GM21423 (cell line): ENCODE results near the gene DLG4.
A peak's percentile ranks its signal among the peaks of the same experiment; 100 is the strongest.

Experiments
- ATAC-seq: cut with Tn5 transposase; IDR thresholded peaks from one replicate; pipeline ENCODE4 v1.9.1; 2021; ENCODE audit warnings: mild to moderate bottlenecking, moderate library complexity; ENCODE audit not compliant: unreplicated experiment

The DLG4 gene

DNA sequence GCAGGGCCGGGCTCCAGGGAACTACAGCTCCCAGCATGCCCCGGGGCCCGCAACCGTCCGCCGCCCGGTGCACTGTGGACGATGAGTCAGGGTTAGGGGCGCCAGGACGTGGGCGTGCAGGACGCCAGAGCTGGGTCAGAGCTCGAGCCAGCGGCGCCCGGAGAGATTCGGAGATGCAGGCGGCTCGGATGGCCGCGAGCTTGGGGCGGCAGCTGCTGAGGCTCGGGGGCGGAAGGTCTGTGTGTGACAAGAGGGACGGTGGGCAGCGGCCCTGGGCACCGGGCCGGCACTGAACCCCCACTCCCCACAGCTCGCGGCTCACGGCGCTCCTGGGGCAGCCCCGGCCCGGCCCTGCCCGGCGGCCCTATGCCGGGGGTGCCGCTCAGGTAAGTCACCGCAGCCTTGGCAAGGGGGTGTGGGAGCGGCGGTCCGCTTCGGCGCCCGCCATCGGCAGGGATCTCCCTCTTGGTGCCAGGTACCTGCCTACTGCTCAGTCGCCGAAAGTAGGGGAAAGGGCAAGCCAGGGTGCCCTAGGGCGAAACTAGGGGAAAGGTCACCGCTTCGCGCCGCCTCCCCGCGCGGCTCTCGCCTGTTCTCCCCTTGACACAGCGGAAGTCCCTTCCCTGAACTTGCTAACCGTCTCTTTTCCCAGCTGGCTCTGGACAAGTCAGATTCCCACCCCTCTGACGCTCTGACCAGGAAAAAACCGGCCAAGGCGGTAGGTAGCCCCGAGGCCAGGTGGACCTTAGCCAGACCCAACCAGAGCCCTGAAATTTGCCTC, at the start of gene DLG4, which contains the start of gene ACADVL:
TSS of gene DLG4 (minus strand) at position 25 of the 781 bp plus-strand sequence.
TSS of gene ACADVL (plus strand) at position 127 of the 781 bp plus-strand sequence. CDS start at position 174, 47 bp downstream.
- peak; percentile 70 for ATAC-seq

DNA sequence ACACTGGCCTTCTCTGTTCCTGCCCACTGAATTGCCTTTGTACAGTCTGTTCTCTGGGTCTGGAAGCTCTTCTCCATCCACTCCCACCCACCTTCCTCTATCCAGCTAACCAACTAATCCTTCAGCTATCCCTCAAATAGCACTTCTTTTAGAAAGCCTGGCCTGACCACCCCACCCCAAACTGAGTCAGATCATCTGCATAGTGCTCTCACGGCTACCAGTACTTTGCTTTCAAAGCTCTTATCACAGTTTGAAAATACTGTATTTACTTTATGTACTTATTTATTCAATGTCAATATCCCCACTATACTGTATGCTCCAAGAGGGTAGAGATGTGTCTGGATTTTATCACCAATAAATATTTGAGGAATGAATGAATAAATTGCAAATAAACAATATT, 47.1 kb upstream of the DLG4 start:
- no peak for ATAC-seq

GRCh38 chr17:7263801-7264078, 44.1 kb upstream of the DLG4 start:
- no peak for ATAC-seq

DNA sequence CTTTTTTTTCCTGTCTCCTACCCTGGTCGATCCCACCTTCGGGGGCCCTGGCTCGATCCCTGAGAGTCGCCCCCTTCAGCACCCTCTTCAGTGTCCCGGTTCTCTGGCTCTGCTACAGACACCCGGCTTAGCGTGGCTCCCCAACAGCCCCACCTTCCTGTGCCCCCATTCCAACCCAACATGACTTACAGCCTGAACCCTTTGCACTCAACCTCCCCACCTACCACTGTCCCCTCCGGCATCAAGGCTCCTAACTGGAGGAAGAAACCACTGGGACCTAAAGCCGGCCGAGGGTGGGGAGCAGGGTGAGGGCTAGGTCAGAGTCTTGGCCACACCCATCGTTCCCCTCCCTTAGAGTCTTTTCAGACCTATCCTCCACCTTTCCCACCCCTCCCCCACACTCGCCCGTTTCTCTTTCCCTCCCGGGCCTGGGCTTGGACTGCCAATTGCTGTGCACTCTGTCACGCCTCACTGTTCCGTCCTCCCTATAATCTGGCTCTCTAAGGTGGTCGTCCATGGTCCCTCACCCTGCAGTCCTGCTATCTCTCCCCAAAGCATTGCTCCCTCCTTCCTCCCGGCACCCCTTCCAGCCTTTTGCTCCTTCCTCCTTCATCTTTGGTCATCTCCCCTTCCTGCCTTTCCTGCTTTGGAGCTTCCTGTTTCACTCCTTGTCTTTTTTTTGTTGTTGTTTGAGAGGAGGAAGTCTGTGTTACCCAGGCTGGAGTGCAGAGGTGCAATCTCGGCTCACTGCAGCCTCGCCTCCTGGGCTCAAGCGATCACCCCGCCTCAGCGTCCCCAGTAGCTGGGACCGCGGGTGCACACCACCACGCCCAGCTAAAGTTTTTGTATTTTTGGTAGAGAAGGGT, 43.5 kb upstream of the DLG4 start:
- ATAC-seq = no peak

GRCh38 chr17:7262192-7262934, 42.7 kb upstream of the DLG4 start, which contains the start of gene CLDN7:
Gene CLDN7, minus strand, starts transcription at chr17:7262478. Its CDS starts 435 bp downstream, at chr17:7262043.
- ATAC-seq = no peak

GRCh38 chr17:7261379-7262191, 41.9 kb upstream of the DLG4 start:
- no peak for ATAC-seq

DNA sequence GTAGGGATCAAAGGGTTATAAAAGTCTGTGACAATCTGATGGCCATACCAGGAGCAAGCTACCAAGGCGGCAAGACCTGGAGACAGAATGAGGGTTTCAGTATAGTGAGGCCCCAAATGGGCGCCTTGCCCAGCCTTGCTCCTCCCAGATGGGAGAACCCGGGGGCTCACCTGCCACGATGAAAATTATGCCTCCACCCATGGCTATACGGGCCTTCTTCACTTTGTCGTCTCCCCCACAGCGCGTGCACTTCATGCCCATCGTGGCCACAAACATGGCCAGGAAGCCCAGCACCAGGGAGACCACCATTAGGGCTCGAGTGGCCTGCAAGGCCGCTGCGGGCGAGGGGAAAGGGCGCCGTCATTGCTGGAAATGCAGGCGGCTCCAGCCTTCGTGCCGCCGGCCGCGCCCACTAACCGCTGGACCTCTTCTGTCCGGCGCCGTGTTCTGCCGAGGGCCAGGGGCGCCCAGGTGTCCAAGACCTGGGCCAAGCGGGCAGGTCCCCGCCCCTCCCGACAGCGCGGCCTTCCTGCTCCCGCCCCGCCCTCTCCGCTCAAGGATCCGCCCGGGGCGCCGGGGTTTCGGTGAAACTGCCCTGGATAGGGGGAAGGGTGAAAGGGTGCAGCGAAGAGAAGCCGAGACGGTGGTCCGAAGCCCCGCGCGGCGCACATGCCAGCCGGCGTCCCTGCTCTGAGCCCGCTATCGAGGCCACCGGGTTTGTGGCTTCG, 41.2 kb upstream of the DLG4 start:
- no peak for ATAC-seq

GRCh38 chr17:7260151-7260550, 40.5 kb upstream of the DLG4 start:
- no peak for ATAC-seq

- ATAC-seq = no peak
These were observed 39.9 kb upstream of the DLG4 start for GRCh38 chr17:7259555-7259889.

DNA sequence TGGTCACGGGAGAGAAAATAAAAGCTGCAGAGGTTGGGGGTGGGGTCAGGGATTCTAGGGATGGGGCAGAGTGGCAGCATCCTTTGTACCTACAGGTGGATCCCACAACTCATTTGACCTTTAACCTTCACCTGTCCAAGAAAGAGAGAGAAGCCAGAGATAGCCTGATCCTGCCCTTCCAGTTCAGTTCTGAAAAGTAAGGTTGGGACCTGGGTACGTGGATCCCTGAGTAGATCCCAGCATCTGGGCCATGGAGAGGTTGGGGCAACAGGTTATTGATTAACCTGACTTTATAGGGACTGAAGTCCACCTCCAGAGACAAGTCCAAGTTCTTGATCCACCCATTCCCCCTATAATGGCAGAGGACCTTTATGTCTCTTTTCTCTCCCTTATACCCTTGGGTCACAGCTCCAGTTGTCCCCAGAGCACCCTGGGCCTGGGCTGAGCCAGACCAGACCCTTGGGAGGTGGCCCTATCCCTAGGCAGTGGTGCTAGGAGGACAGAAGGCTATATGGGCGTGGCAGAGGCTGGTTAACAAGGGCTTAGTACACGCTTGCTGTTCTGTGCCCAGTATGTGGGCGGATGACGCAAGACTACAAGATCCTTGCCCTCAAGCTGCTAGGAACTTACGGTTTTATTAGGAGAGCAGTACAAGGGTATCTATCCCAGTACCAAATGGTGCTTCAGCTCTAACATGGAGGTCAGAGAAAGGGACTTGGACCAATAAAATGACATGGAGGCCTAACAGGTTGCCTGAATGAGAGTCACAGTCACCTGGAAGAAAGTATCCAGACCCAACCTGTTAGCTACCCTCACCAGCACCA, 39.3 kb upstream of the DLG4 start:
- no peak for ATAC-seq

DNA sequence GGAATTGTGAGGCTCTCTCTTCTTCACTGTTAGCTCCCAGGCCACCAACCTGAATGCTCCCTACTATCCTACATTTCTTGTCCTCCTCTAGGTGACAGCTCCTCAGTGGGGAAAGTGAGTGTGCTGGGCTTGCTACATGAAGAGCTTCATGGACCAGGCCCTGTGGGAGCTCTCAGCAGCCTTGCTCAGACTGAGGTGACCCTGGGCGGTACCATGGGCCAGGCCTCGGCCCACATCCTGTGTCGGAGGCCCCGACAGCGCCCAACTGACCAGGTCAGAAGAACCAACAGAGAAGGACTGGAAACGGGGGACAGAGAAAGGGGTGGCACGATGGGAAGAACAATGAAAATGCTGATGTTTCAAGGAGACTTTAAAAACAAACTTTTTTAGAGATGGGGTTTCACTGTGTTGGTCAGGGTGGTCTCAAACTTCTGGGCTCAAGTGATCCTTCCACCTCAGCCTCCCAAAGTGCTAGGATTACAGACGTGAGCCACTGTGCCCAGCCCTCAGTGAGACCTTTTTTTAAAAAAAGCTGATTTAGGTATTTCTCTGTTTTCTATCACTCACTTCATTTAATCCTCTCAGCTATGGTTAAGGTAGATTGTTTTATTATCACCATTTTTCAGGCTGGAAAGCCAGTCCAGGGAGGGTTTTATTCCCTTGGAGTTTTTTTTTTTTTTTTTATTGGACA, 37.3 kb upstream of the DLG4 start:
- no peak for ATAC-seq

DNA sequence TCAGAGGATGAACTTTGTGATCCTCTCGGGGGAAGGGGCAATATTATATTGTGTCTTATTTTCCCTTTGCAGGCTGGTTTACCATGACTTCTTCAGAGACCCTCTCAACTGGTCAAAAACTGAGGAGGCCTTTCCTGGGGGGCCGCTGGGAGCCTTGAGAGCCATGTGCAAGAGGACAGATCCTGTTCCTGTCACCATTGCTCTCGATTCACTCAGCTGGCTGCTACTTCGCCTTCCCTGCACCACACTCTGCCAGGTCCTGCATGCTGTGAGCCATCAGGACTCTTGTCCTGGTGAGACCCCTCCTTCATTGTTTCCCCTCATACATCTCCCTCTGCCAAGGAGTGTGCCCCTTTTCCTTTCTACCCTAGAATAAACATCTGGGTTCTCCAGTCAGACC, 34.9 kb upstream of the DLG4 start:
- no peak for ATAC-seq

DNA sequence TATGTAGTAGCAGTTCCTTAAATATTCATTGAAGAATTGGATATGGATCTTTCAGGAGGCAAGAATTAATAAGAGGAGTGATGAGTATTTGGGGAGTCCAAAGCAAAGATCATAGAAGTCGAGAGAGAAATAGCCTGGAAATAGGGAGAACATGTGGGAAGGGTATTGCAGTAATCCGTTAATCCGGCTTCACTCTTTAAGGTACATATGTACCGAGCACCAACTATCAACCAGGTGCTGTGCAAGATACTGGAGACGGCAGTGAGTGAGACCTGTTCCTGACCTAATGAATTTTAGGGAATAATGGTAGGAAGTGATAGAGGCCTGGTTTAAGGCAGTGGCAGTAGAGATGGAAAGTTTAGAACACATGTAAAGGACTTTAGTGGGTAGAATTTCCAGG, 33.4 kb upstream of the DLG4 start:
- ATAC-seq = no peak

- ATAC-seq = peak; percentile 53
These were observed 32.8 kb upstream of the DLG4 start, which contains the start of gene ELP5 for GRCh38 chr17:7252176-7253043. Gene ELP5, plus strand, starts transcription at chr17:7252215. Its CDS starts 336 bp downstream, at chr17:7252551.

GRCh38 chr17:7251661-7252175, 32.1 kb upstream of the DLG4 start, which contains the start of gene CTDNEP1:
Gene CTDNEP1, minus strand, starts transcription at chr17:7251734. Its CDS starts 438 bp downstream, at chr17:7251296.
- ATAC-seq = peak; percentile 82

GRCh38 chr17:7250695-7251627, 31.3 kb upstream of the DLG4 start:
- peak; percentile 3 for ATAC-seq
